Astrocyte (in vitro differentiated cells and primary cell): ENCODE data around the gene TRAPPC3L. TPM values are rescaled to one million over a fixed set of nuclear protein-coding genes. Genes with fewer than 3 reads are reported as not detected.

Experiments used
- DNase-seq: peaks from one replicate; pipeline ENCODE4 v3.0.0-alpha.2; 2010; ENCODE audit warnings: low read depth
- FAIRE-seq: peaks from 2 replicates; lab custom pipeline; 2011; peaks lifted over from hg19 to GRCh38; lab: Jason Lieb, UNC
- H2AFZ ChIP-seq: 2 replicates; pipeline ENCODE4 v1.6.0; 2012; ENCODE audit warnings: low read depth, low read length, inconsistent platforms
- H3K27ac ChIP-seq: 2 replicates; pipeline ENCODE4 v1.5.1; 2011; ENCODE audit warnings: low read depth, low read length, inconsistent platforms
- H3K27me3 ChIP-seq: 2 replicates; pipeline ENCODE4 v1.6.0; 2011; ENCODE audit warnings: low read length, inconsistent platforms; ENCODE audit not compliant: insufficient read depth
- H3K36me3 ChIP-seq: 2 replicates; pipeline ENCODE4 v1.5.1; 2011; ENCODE audit warnings: low read length, inconsistent platforms; ENCODE audit not compliant: insufficient read depth
- H3K4me1 ChIP-seq: 2 replicates; pipeline ENCODE4 v1.5.1; 2011; ENCODE audit warnings: low read length, inconsistent platforms; ENCODE audit not compliant: insufficient read depth
- H3K4me2 ChIP-seq: 2 replicates; pipeline ENCODE4 v1.6.0; 2012; ENCODE audit warnings: low read length, inconsistent platforms
- H3K4me3 ChIP-seq: 2 replicates; pipeline ENCODE4 v1.5.1; 2011; ENCODE audit warnings: low read depth, mild to moderate bottlenecking, low read length, inconsistent platforms; ENCODE audit not compliant: insufficient read depth
- H3K79me2 ChIP-seq: 2 replicates; pipeline ENCODE4 v1.6.0; 2012; ENCODE audit warnings: mild to moderate bottlenecking, low read length, inconsistent platforms; ENCODE audit not compliant: insufficient read depth
- H3K9ac ChIP-seq: 2 replicates; pipeline ENCODE4 v1.6.0; 2012; ENCODE audit warnings: mild to moderate bottlenecking, low read length, inconsistent platforms
- H3K9me3 ChIP-seq: 2 replicates; pipeline ENCODE4 v1.5.1; 2012; ENCODE audit warnings: low read depth, mild to moderate bottlenecking, low read length, inconsistent platforms; ENCODE audit not compliant: insufficient read depth
- H4K20me1 ChIP-seq: 2 replicates; pipeline ENCODE4 v1.6.0; 2012; ENCODE audit warnings: low read length, inconsistent platforms; ENCODE audit not compliant: insufficient read depth
- H3K27ac Mint-ChIP-seq: one replicate; pipeline ENCODE4 v1.8.0; 2021; ENCODE audit warnings: mild to moderate bottlenecking, mixed read lengths; ENCODE audit not compliant: unreplicated experiment
- H3K27me3 Mint-ChIP-seq: one replicate; pipeline ENCODE4 v1.8.0; 2021; ENCODE audit warnings: low read depth, mixed read lengths; ENCODE audit not compliant: unreplicated experiment
- H3K36me3 Mint-ChIP-seq: one replicate; pipeline ENCODE4 v1.8.0; 2021; ENCODE audit warnings: low read depth, mixed read lengths; ENCODE audit not compliant: unreplicated experiment
- H3K4me1 Mint-ChIP-seq: one replicate; pipeline ENCODE4 v1.8.0; 2021; ENCODE audit warnings: low read depth, mixed read lengths; ENCODE audit not compliant: unreplicated experiment
- H3K4me3 Mint-ChIP-seq: one replicate; pipeline ENCODE4 v1.8.0; 2021; ENCODE audit warnings: mild to moderate bottlenecking, moderate library complexity, mixed read lengths; ENCODE audit not compliant: unreplicated experiment
- H3K9me3 Mint-ChIP-seq: one replicate; pipeline ENCODE4 v1.8.0; 2021; ENCODE audit warnings: mild to moderate bottlenecking, mixed read lengths; ENCODE audit not compliant: unreplicated experiment
- CTCF ChIP-seq: IDR thresholded peaks from 2 replicates; pipeline ENCODE4 v1.5.1; 2011; ENCODE audit warnings: low read depth, mild to moderate bottlenecking, inconsistent platforms, low read length, moderate library complexity; ENCODE audit not compliant: insufficient read depth
- EZH2 ChIP-seq: IDR thresholded peaks from 2 replicates; pipeline ENCODE4 v1.6.1; 2012; ENCODE audit warnings: mild to moderate bottlenecking, low read length, inconsistent platforms; ENCODE audit not compliant: insufficient read depth
- total RNA-seq: library from RNA; stranded (reverse); gene quantifications from 2 replicates; pipeline ENCODE4 v1.2.1, GENCODE V29; 2021

TRAPPC3L gene
- total RNA-seq, 1 donor from 2014 or later: not detected

GRCh38 chr6:116467514-116467913 is 78.0 kb downstream of the TRAPPC3L start:
- no peak overlapping the region for H2AFZ ChIP-seq
- no peak overlapping the region for H3K27ac ChIP-seq
- no peaks in the 10 kb centered on the region for H3K79me2 ChIP-seq
- H3K27me3 ChIP-seq: peaks cover 4% of the 10 kb centered on the region
- TF ChIP-seq EZH2 (no peak), CTCF (no peak)
- H3K36me3 ChIP-seq: no peaks in the 10 kb centered on the region
- no peak for FAIRE-seq
- H3K36me3 Mint-ChIP-seq: no peaks in the 10 kb centered on the region
- no peak overlapping the region for H3K9ac ChIP-seq
- H4K20me1 ChIP-seq: no peaks in the 10 kb centered on the region
- no peak overlapping the region for H3K4me3 Mint-ChIP-seq
- no peak overlapping the region for H3K4me3 ChIP-seq
- H3K9me3 Mint-ChIP-seq: no peaks in the 10 kb centered on the region
- H3K4me1 Mint-ChIP-seq: no peaks in the 10 kb centered on the region
- no peak overlapping the region for H3K27ac Mint-ChIP-seq
- H3K4me1 ChIP-seq: no peaks in the 10 kb centered on the region
- H3K4me2 ChIP-seq: no peak overlapping the region
- H3K27me3 Mint-ChIP-seq: peaks cover 16% of the 10 kb centered on the region
- H3K9me3 ChIP-seq: no peaks in the 10 kb centered on the region
- DNase-seq: no peak

- H3K4me1 Mint-ChIP-seq: no peaks in the 10 kb centered on the region
- Histone ChIP-seq H3K36me3 (no peaks in the 10 kb centered on the region), H3K9ac (no peak overlapping the region), H3K27me3 (peaks cover 4% of the 10 kb centered on the region), H3K4me3 (no peak overlapping the region), H3K9me3 (no peaks in the 10 kb centered on the region), H3K79me2 (no peaks in the 10 kb centered on the region), H3K4me1 (no peaks in the 10 kb centered on the region), H3K27ac (no peak overlapping the region), H2AFZ (no peak overlapping the region), H4K20me1 (no peaks in the 10 kb centered on the region), H3K4me2 (no peak overlapping the region)
- peaks cover 17% of the 10 kb centered on the region for H3K27me3 Mint-ChIP-seq
- H3K4me3 Mint-ChIP-seq: no peak overlapping the region
- no peak overlapping the region for H3K27ac Mint-ChIP-seq
- no peaks in the 10 kb centered on the region for H3K36me3 Mint-ChIP-seq
- DNase-seq: peak; percentile 23
- no peak for FAIRE-seq
- H3K9me3 Mint-ChIP-seq: no peaks in the 10 kb centered on the region
- no peak for TF ChIP-seq EZH2
- no peak for TF ChIP-seq CTCF
Measured at GRCh38 chr6:116467096-116467495, 78.4 kb downstream of the TRAPPC3L start.

- TF ChIP-seq EZH2 (no peak), CTCF (no peak)
- Mint-ChIP-seq H3K4me3 (no peak overlapping the region), H3K9me3 (no peaks in the 10 kb centered on the region), H3K4me1 (no peaks in the 10 kb centered on the region), H3K27me3 (peaks cover 30% of the 10 kb centered on the region), H3K36me3 (no peaks in the 10 kb centered on the region), H3K27ac (no peak overlapping the region)
- no peaks in the 10 kb centered on the region for H3K79me2 ChIP-seq
- no peak for DNase-seq
- no peak overlapping the region for H3K4me3 ChIP-seq
- H3K4me1 ChIP-seq: no peaks in the 10 kb centered on the region
- no peaks in the 10 kb centered on the region for H3K36me3 ChIP-seq
- H3K27me3 ChIP-seq: peaks cover 7% of the 10 kb centered on the region
- H3K4me2 ChIP-seq: no peak overlapping the region
- no peaks in the 10 kb centered on the region for H4K20me1 ChIP-seq
- H3K9ac ChIP-seq: no peak overlapping the region
- FAIRE-seq: no peak
- H3K27ac ChIP-seq: no peak overlapping the region
- H3K9me3 ChIP-seq: no peaks in the 10 kb centered on the region
- H2AFZ ChIP-seq: no peak overlapping the region
Measured at GRCh38 chr6:116465246-116465645, 80.2 kb downstream of the TRAPPC3L start.
